GM19099 (cell line): ENCODE measurements around the gene ZNF576.

Source experiments
- POLR2A ChIP-seq: IDR thresholded peaks from 3 replicates; pipeline ENCODE4 v1.6.1; 2011; ENCODE audit warnings: low read depth; ENCODE audit not compliant: insufficient read length; ENCODE audit errors: extremely low read depth

Gene ZNF576

DNA sequence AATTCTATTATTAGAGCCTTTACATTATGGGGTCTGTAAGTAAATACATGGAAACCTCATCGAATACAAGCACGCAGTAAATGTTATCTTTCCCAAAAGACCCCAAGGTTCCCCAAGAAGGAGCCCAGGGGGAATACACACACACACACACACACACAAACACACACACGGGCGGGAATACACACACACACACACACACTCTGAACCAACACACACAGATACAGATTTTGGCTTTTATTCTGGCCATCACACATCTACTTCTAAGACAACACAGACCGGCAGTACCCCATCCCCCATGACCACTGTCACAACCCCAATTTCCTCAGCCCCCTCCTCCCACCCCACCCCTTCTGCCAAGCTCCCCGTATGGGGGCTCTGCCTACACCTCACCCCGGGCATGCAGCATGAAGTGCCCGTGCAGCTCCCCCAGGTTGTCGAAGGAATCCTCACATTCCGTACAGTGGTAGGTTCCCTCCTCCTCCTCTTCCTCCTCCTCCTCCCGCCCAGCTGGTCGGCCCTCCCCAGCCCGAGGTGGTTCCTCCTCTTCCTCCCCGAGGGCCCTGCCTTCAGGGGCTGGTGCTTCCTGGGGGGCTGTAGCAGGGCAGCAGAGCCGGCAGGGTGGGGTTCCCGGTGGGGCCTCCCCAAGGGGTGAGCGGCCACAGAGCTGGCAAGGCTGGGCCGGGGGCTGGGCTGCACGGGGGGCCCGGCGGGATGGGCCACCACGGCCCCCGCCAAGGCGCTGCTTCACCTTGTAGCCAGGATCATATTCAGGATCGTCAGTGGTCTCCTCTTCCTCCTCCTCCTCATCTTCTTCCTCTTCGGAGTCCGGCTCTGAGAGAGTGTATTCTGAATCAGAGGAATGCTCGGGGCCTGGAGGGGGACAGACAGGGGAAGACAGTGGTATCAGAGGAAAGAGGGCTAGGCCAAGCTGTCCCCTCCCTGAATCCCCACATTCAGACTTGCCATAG lies 11.1 kb downstream of the ZNF576 start:
- TF ChIP-seq POLR2A: no peak

- no peak for TF ChIP-seq POLR2A
These were observed 13.5 kb downstream of the ZNF576 start for GRCh38 chr19:43609872-43610271.

- no peak for TF ChIP-seq POLR2A
These were observed 14.1 kb downstream of the ZNF576 start for GRCh38 chr19:43610493-43610892.

GRCh38 chr19:43611788-43612187 lies 15.4 kb downstream of the ZNF576 start, which contains the start of gene SRRM5:
Gene SRRM5, plus strand, starts transcription at chr19:43612088. Its CDS starts 34 bp downstream, at chr19:43612122.
- no peak for TF ChIP-seq POLR2A

DNA sequence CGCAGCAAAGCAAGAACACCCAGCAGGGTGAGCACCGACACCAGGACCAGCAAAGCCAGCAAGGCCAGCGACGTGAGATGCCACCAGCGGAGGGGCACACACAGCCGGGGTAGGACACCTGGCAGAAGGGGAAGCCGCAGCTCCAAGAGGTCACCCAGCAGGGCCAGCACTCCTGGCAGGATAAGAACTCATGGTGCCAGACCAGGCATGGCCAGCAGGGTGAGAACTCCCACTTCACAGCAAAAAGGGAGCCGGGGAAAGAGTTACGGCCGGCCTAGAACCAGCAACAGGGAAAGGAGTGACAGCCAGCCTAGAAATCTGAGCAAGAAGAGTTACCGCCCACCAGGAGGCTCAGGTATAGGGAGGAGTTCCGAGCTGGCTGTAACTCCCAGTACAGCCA lies 16.0 kb downstream of the ZNF576 start:
- TF ChIP-seq POLR2A: no peak

- TF ChIP-seq POLR2A: no peak
These were observed 19.9 kb downstream of the ZNF576 start for GRCh38 chr19:43616306-43616705.

- TF ChIP-seq POLR2A: no peak
These were observed 20.6 kb downstream of the ZNF576 start for GRCh38 chr19:43616954-43617353.

DNA sequence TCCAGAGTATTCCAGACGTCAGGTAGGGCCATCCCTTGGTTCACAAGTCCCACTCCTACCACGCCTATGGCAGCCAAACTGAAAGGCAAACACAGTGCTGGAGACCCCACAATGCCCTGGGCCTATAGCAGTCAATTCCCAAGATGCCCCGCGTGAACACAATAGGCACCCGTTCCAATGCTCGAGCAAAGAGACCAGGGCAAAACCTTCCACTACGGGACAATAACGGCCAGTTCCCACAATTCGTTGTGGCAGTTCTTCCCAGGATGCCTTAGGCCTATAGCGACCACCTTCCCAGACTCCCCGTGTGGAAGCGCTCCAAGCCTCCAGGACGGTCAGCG lies 22.5 kb downstream of the ZNF576 start:
- TF ChIP-seq POLR2A: no peak

DNA sequence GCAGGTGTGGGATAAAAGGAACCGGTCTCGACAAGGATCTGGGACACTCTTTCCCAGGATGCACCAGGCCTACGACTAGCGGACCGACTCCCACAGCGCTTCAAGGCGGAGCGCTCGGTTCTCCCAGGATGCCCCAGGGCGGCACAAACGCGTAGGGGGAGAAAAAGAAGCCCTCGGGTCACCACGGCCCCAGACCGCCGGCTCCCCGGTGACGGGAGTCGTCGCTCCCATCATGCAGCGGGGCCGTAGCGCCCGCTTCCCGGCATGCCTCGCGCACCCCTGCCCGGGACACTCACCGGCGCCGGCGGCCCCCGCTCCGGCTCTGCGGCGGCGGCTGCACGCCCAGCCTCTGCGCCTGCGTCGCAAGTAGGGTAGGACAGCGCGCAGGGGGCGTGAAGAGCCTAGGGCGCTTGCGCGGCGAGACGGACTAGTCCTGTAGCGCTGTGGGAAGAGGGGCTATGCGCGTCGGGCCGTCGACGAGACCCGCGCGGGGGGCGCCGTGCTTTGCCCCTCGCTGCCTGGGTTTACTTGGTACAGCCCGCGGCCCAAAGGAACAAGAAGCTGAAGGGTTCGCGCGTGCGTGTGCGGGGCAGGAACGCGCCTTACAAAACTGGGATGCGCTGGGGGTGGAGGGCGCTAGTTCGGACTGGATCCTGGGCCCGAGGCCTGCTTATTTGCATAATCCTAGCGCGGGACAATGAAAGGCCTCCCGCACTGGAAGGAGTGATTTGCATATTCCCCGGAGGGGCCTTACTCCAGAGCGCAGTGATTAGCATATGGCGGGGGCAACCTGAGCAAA lies 23.1 kb downstream of the ZNF576 start, which contains the start of gene ZNF428:
Gene ZNF428 (minus strand): TSS at position 368 of the 799 bp plus-strand sequence. CDS start 5,325 bp downstream, outside the sequence.
- TF ChIP-seq POLR2A: peak; percentile 88

GRCh38 chr19:43620061-43621001 lies 23.9 kb downstream of the ZNF576 start:
- TF ChIP-seq POLR2A: no peak

DNA sequence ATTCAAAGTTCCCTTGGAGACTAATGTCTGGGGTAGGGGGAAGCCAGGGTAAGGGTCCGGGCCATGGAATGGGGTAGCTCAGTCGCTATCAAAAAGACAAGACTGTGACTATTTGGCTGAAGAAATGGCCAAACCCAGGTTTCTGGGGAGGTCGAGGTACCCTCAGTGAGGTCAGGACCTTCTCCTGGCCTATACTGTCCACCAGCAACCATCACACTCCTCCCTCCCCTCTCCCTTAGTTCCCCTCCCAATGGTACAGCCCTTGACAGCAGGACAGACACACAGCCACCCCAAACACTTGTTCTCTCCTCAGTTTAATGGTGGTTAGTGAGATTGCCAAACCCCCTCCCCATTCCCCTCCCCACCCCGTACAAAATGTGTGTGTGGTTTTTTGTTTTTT lies 25.7 kb downstream of the ZNF576 start:
- TF ChIP-seq POLR2A: no peak

DNA sequence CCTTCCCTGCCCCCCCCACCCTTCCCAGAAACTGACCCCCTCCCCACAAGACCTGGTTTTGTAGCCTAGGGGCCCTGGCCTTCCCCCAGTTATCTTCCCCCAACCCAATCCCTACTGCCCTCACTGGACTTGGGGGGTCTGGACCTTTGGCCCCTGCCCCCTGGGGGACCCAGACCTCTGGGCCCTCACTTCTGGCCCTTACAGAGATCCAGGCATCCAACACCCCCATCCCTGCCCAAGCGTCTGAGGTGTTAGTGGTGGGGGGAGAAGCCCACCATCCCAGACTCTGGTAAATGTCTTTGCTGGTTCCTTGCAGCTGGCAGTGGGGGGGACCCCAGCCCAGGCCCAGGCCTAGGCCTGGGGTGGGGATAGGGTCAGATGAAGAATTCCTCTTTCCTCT lies 26.6 kb downstream of the ZNF576 start:
- no peak for TF ChIP-seq POLR2A

GRCh38 chr19:43623889-43624670 lies 27.7 kb downstream of the ZNF576 start:
- no peak for TF ChIP-seq POLR2A

- TF ChIP-seq POLR2A: no peak
These were observed 28.5 kb downstream of the ZNF576 start for GRCh38 chr19:43624933-43625332.
